EL (cell line): ENCODE results near the gene NPR3.

Experiments used
- DNase-seq: peaks from one replicate; pipeline ENCODE4 v3.0.0-alpha.2; 2016

NPR3 gene

GRCh38 chr5:32710550-32711361 lies at the start of gene NPR3:
TSS of gene NPR3 (plus strand) at chr5:32711321. CDS start at chr5:32711777, 456 bp downstream.
- DNase-seq = peak; percentile 59

- no peak for DNase-seq
Measured at GRCh38 chr5:32664523-32664922, 46.6 kb upstream of the NPR3 start.

GRCh38 chr5:32668552-32668951 lies 42.6 kb upstream of the NPR3 start:
- no peak for DNase-seq

GRCh38 chr5:32673272-32673671 lies 37.8 kb upstream of the NPR3 start:
- no peak for DNase-seq

GRCh38 chr5:32677023-32677422 lies 34.1 kb upstream of the NPR3 start:
- no peak for DNase-seq

- DNase-seq = no peak
Measured at GRCh38 chr5:32678472-32678871, 32.6 kb upstream of the NPR3 start.

- peak; percentile 23 for DNase-seq
Measured at GRCh38 chr5:32679218-32679617, 31.9 kb upstream of the NPR3 start.

GRCh38 chr5:32680183-32680582 lies 30.9 kb upstream of the NPR3 start:
- no peak for DNase-seq

GRCh38 chr5:32683125-32683524 lies 28.0 kb upstream of the NPR3 start:
- peak; percentile 26 for DNase-seq

GRCh38 chr5:32684260-32684659 lies 26.9 kb upstream of the NPR3 start:
- DNase-seq = no peak

GRCh38 chr5:32686799-32687498 lies 24.2 kb upstream of the NPR3 start:
- DNase-seq = peak; percentile 18

GRCh38 chr5:32687499-32687831 lies 23.7 kb upstream of the NPR3 start:
- peak; percentile 47 for DNase-seq

GRCh38 chr5:32690153-32690552 lies 21.0 kb upstream of the NPR3 start:
- DNase-seq = peak; percentile 33

- DNase-seq = no peak
Measured at GRCh38 chr5:32690666-32691065, 20.5 kb upstream of the NPR3 start.

- peak; percentile 80 for DNase-seq
Measured at GRCh38 chr5:32692036-32692746, 18.9 kb upstream of the NPR3 start.

GRCh38 chr5:32703957-32704356 lies 7.2 kb upstream of the NPR3 start:
- no peak for DNase-seq

- peak; percentile 53 for DNase-seq
Measured at GRCh38 chr5:32707418-32707997, 3.6 kb upstream of the NPR3 start.

- no peak for DNase-seq
Measured at GRCh38 chr5:32708949-32709348, 2.2 kb upstream of the NPR3 start.

GRCh38 chr5:32709750-32710549 lies 1.2 kb upstream of the NPR3 start:
- DNase-seq = peak; percentile 89

- DNase-seq = no peak
Measured at GRCh38 chr5:32711362-32711680, 200 bp downstream of the NPR3 start.

- DNase-seq = peak; percentile 67
Measured at GRCh38 chr5:32711681-32712480, 760 bp downstream of the NPR3 start.
